Left lung (tissue), 10 donors: ENCODE results near the gene PRSS21. TPM values are rescaled to one million over a fixed set of nuclear protein-coding genes. Genes with fewer than 3 reads are reported as not detected.

Source experiments
- ATAC-seq: fragments of 200-7000 bp; cut with Tn5 transposase; one replicate; pipeline ENCODE4 v1.9.1; 2020; ENCODE audit warnings: moderate library complexity
- DNase-seq, 4 donors: peaks; one replicate each; pipeline ENCODE4 v3.0.0-alpha.2; 2013 to 2020
- H3K27ac ChIP-seq, 2 donors: fragments of 200-600 bp; sonication (generic) in 1 of 2; one replicate each; pipeline versions ENCODE4 v1.5.0 to v1.8.0; 2020 to 2021
- H3K27me3 ChIP-seq, 2 donors: fragments of 200-600 bp; sonication (generic) in 1 of 2; one replicate each; pipeline versions ENCODE4 v1.5.0 to v1.8.0; 2020 to 2021
- H3K36me3 ChIP-seq, 2 donors: fragments of 200-600 bp; sonication (generic) in 1 of 2; one replicate each; pipeline versions ENCODE4 v1.5.0 to v1.8.0; 2020 to 2021
- H3K4me1 ChIP-seq, 2 donors: fragments of 200-600 bp; one replicate each; pipeline ENCODE4 v1.8.0; 2021
- H3K4me3 ChIP-seq, 2 donors: fragments of 200-600 bp; sonication (generic) in 1 of 2; one replicate each; pipeline versions ENCODE4 v1.5.0 to v1.8.0; 2020 to 2021; ENCODE audit warnings: mild to moderate bottlenecking in 1 of 2
- H3K9me3 ChIP-seq, 2 donors: fragments of 200-600 bp; sonication (generic) in 1 of 2; one replicate each; pipeline versions ENCODE4 v1.5.0 to v1.8.0; 2020 to 2021
- CTCF ChIP-seq, 2 donors: fragments of 200-600 bp; sonication (generic) in 1 of 2; IDR thresholded peaks; one replicate each; pipeline versions ENCODE4 v1.5.0 to v1.8.0; 2021; ENCODE audit warnings: antibody characterized with exemption in 2 of 2
- intact Hi-C, 2 donors: fragments of 100-400 bp; cut with DNase I; formaldehyde crosslinking; loops; one replicate each; pipeline versions ENCODE4 v1.11.2 to v1.14.2; 2022
- polyA plus RNA-seq, 6 donors: library from polyadenylated mRNA; unstranded; fragments of 120-200 nt; gene quantifications; one replicate each; pipeline ENCODE4 v1.2.1, GENCODE V29; 2013; ENCODE audit not compliant: insufficient read length in 6 of 6
- total RNA-seq, 2 donors: library from RNA; stranded (reverse); fragmentation: NEBNext Ultra II Directional; extraction: Animal tissue kit (Norgen Biotek cat#: 25700); gene quantifications; one replicate each; pipeline ENCODE4 v1.2.1, GENCODE V29; 2021
- donor health status: DM: no; HTN: yes; CAD: no.
- donor health status: DM: no; HTN: no; CAD: no.

Gene PRSS21
- total and polyA plus RNA-seq, 8 donors, result 0.25 to 2.5 (median 0.33) TPM; not detected in 2

GRCh38 chr16:2835638-2836493, 18.8 kb downstream of the PRSS21 start:
- intact Hi-C loops, result no loop called here
- Histone ChIP-seq H3K27me3 (peaks cover 0 to 6% of the 10 kb centered on the region in 2 donors), H3K36me3 (no peaks in the 10 kb centered on the region), H3K4me1 (no peaks in the 10 kb centered on the region), H3K4me3 (no peak overlapping the region), H3K9me3 (no peaks in the 10 kb centered on the region), H3K27ac (peak overlapping the region; percentile 56 to 68)
- DNase-seq (peak in 2 of 4 donors; percentile 57 to 75), ATAC-seq (peak; percentile 83)
- TF ChIP-seq CTCF (IDR thresholded peaks at IDR 0.05), result no peak

GRCh38 chr16:2836646-2837508, 19.8 kb downstream of the PRSS21 start:
- Histone ChIP-seq H3K4me1 (peaks cover 3 to 7% of the 10 kb centered on the region in 2 donors), H3K27me3 (peaks cover 0 to 6% of the 10 kb centered on the region in 2 donors), H3K9me3 (no peaks in the 10 kb centered on the region), H3K4me3 (no peak overlapping the region), H3K36me3 (no peaks in the 10 kb centered on the region), H3K27ac (peak overlapping the region; percentile 56 to 68)
- DNase-seq (no peak), ATAC-seq (no peak)
- TF ChIP-seq CTCF (IDR thresholded peaks at IDR 0.05), result no peak
- intact Hi-C loops, result no loop called here

- Histone ChIP-seq H3K9me3 (no peaks in the 10 kb centered on the region), H3K4me3 (no peak overlapping the region), H3K4me1 (peaks cover 6 to 18% of the 10 kb centered on the region in 2 donors), H3K36me3 (no peaks in the 10 kb centered on the region), H3K27me3 (peaks cover 0 to 6% of the 10 kb centered on the region in 2 donors), H3K27ac (no peak overlapping the region)
- TF ChIP-seq CTCF (IDR thresholded peaks at IDR 0.05), result peak; percentile 60 to 76
- intact Hi-C loops, result no loop called here
- DNase-seq, result peak in 3 of 4 donors; percentile 64 to 88 (median 78)
- peak; percentile 82 for ATAC-seq
Observed at GRCh38 chr16:2838928-2839327, 21.9 kb downstream of the PRSS21 start.

- DNase-seq, result peak in 1 of 4 donors; percentile 46
- no peak overlapping the region for H3K27ac ChIP-seq
- intact Hi-C loops, result no loop called here
- peaks cover 6 to 18% of the 10 kb centered on the region in 2 donors for H3K4me1 ChIP-seq
- ATAC-seq, result no peak
- H3K36me3 ChIP-seq, result no peaks in the 10 kb centered on the region
- TF ChIP-seq CTCF (IDR thresholded peaks at IDR 0.05), result no peak
- no peak overlapping the region for H3K4me3 ChIP-seq
- H3K9me3 ChIP-seq, result no peaks in the 10 kb centered on the region
- H3K27me3 ChIP-seq, result peaks cover 0 to 6% of the 10 kb centered on the region in 2 donors
Observed at GRCh38 chr16:2839650-2840450, 22.8 kb downstream of the PRSS21 start.
